ENCODE results near the gene DNMBP. TPM values are rescaled to one million over a fixed set of nuclear protein-coding genes. Genes with fewer than 3 reads are reported as not detected.
"Not testable (repeated sequence)": the region's sequence is repeated elsewhere in the genome, so short reads cannot be mapped to it uniquely, and the experiment has no call there.

The DNMBP gene
- total RNA-seq, 2 experiments from 2014 or later = 2.0 to 2.4 TPM

GRCh38 chr10:99995269-99995668 lies 14.5 kb downstream of the DNMBP start:
- ChIA-PET CTCF (no interaction called here), POLR2A (no interaction called here)

- POLR2A ChIA-PET = interaction anchor here (0.5 to 0.6 kb wide), 2 partner anchors 14 to 256 kb away, joined by 4 to 5 read pairs; no protein-coding TSS in a partner anchor
- CTCF ChIA-PET = no interaction called here
These were observed 14.9 kb downstream of the DNMBP start for GRCh38 chr10:99994801-99995200.

- POLR2A ChIA-PET = interaction anchor here (0.5 to 0.6 kb wide), 2 partner anchors 14 to 257 kb away, joined by 4 to 5 read pairs; no protein-coding TSS in a partner anchor
These were observed 15.8 kb downstream of the DNMBP start for GRCh38 chr10:99993701-99994689.

GRCh38 chr10:99985637-99986036 lies 24.1 kb downstream of the DNMBP start:
- POLR2A ChIA-PET = not testable (repeated sequence)
- CTCF ChIA-PET = interaction anchor here (0.6 kb wide), 1 partner anchor 1784 kb away, joined by 4 read pairs; no protein-coding TSS in a partner anchor

More at GRCh38 chr10:99993701-99994689, 15.8 kb downstream of the DNMBP start:
- CTCF ChIA-PET = no interaction called here

DNA sequence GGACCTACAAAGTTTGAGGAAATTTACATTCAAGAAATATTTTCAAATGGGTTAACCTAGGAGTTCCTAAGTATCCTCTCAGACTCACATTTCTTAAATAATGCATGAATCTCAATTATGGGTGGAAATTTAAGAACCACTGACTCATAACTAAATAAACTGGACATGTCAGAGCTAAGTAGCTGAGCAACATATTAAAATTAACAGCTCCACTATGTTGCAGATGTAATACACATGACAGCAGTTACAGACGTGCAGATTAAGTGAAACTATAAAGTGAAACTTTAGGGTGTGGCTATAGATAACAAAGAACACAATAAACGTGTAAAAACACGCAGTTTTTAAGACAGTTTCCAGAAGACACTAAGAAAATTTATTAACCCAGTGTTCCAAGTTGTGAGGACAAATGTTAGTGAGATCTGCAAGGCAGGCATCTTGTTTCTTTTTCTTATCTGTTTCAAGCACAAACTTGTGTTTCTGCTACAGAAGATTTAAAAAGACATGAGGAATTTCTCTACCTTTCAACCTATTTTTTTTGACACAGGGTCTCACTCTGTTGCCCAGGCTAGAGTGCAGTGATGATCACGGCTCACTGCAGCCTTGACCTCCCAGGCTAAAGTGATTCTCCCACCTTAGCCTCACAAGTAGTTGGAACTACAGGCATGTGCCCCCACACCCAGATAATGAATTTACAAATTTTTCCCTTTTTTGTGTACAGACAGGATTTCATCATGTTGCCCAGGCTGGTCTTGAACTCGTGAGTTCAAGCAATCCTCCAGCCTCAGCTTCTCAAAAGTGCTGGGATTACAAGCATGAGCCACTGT lies 25.3 kb downstream of the DNMBP start:
- CTCF ChIA-PET = no interaction called here
- POLR2A ChIA-PET = no interaction called here

DNA sequence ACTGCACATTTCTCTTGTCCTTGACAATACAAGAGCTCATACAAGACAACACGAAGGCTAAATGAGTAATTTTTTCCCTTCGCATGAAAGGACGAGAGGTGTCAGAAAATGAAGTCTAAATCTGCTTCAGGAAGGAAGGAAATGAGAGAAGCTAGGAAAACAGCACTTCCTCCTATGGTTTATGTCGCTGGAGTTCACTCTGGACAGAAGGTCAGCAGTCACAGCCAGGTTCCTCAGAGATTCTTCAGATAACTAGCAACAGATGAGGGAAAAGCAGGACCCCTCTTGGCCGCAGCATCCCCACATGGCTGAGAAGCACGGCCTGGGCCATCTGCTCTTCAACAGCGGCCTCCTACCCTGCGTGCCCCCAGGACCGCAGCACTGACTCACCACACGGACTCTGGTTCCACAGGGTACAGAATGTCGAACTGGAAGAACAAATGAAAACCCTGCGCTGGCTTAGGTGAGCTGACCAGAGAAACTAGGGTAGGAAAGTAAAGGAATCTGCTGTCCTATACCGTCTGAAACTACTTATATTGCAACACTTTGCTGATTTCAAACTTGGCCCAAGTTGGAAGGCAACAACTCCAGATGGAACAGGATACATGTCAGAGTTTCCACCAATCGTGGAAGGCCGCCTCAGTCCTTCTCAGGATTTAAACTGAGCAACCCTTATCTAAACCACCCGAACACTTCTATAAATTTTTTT lies 26.3 kb downstream of the DNMBP start:
- POLR2A ChIA-PET = no interaction called here

GRCh38 chr10:99982728-99983127 lies 27.0 kb downstream of the DNMBP start:
- POLR2A ChIA-PET = no interaction called here
- CTCF ChIA-PET = interaction anchor here (0.7 to 1.2 kb wide), 2 partner anchors 16 to 1908 kb away, joined by 3 to 4 read pairs; no protein-coding TSS in a partner anchor

More for the DNA sequence above, 26.3 kb downstream of the DNMBP start:
- CTCF ChIA-PET = interaction anchor here (0.7 kb wide), 1 partner anchor 1909 kb away, joined by 3 read pairs; no protein-coding TSS in a partner anchor

DNA sequence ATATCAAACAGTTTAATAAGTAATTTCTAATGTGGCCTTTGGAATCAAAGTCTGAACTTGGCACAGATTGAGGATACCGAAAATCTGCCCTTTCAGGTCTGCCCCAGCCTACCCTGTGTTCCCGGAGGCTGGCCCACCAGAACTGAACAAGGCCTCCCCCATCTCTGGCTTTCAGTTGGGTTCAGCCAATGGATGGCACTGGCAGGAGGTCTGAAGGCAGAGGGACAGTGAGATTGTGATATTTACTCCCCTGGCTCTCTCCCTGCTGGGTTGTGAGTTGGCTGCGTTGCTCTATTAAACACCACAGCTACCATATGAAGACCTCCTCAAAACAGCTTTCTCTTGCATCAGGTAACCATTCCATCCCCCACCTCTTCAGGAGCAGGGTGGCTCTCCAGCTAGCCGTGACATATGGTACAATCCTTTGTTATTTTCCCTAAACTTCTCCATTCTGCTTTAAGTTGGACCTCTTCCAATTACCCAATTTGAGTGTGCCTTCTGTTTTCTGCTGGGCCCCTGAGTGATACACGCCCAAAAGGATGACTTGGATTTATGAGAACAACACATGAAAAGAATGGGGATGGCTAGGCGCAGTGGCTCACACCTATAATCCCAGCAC lies 28.1 kb downstream of the DNMBP start:
- CTCF ChIA-PET = interaction anchor here (1.2 kb wide), 1 partner anchor 15 kb away, joined by 4 read pairs; no protein-coding TSS in a partner anchor

DNA sequence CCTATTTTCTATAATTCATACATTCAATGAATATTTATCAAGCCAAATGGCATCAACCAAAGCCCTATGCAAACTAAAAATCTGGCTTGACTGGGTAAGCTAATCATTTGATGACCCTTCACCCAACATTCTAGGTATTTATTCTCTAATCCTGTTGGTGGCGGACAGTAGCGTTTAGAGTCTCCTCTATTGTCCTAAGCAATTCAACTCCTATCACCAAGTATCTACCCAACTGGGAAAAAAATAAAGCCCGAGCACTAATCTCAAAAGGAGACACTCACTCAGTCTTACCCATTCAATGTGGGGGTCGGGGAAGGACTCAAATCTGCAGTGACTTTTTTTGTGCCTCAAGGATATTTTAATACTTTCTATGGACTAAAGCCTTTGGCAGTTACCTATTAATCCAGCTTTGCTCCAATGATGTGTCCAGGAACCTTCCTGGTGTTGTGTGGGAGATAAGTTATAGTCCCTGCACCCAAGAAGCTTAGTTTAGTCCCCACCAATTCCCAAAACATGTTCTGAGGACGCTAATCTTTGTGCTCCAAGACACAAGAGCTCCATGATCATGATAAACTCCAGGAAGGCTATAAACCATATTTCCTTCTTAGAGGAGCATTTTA lies 30.6 kb downstream of the DNMBP start:
- ChIA-PET CTCF (no interaction called here), POLR2A (no interaction called here)

More for the DNA sequence above, 28.1 kb downstream of the DNMBP start:
- POLR2A ChIA-PET = no interaction called here

DNA sequence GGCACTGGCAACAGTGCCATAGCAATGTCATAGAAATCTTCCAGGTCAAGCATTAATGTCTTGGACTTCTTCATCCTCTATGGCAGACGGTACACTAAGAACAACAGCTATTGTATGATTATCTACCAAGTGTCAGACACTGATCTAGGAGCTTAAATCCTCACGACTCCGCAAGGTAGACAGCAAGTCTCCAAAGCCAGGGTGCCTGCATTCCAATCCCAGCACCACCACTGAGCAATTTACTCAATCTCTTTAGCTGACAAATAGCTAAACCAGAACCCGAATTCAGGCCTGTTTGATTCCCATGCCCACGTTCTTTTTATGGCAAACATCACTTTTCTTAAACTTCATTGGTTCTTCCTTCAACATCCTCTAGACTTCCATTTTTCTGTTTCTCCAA lies 31.8 kb downstream of the DNMBP start:
- POLR2A ChIA-PET = no interaction called here
- CTCF ChIA-PET = no interaction called here

DNA sequence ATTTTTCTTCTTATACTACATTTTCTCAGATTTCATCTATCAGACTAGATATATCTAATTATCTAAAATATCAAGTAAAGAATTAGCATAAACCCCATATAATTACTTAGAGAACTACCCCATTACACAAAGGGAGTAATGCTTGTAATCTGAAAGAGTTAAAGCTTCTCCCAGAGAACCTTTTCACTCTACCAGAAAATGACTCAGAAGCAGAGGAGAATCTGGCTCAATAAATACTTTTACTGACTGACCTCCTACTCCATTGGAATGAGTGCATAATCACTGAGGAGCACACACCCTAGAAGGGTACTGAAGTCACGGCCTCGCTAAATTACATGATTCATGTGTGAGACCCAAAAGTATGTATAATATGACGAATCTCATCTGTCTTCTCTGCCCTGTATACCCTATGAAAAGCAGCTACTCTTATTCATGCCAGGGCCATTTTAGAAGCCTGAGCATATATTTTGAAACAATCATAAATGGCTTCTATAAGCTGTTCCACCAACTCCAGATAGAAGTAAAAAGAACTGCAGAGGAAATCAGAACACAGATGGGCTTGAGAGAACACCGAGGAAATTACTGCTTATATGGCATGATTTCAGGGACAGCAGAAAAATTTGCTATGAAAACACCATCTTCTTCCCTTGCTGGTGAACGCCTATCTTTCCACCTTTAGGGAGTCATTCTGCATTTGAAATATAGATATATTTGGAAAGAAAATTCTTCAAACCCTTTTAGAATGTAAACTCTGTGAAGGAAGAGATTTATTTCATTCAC lies 32.7 kb downstream of the DNMBP start:
- CTCF ChIA-PET = interaction anchor here (1.4 kb wide), 1 partner anchor 12 kb away, joined by 3 read pairs; no protein-coding TSS in a partner anchor
- POLR2A ChIA-PET = no interaction called here

GRCh38 chr10:99975942-99976809 lies 33.6 kb downstream of the DNMBP start:
- ChIA-PET POLR2A (no interaction called here), CTCF (interaction anchor here (1.4 kb wide), 1 partner anchor 11 kb away, joined by 3 read pairs; no protein-coding TSS in a partner anchor)

DNA sequence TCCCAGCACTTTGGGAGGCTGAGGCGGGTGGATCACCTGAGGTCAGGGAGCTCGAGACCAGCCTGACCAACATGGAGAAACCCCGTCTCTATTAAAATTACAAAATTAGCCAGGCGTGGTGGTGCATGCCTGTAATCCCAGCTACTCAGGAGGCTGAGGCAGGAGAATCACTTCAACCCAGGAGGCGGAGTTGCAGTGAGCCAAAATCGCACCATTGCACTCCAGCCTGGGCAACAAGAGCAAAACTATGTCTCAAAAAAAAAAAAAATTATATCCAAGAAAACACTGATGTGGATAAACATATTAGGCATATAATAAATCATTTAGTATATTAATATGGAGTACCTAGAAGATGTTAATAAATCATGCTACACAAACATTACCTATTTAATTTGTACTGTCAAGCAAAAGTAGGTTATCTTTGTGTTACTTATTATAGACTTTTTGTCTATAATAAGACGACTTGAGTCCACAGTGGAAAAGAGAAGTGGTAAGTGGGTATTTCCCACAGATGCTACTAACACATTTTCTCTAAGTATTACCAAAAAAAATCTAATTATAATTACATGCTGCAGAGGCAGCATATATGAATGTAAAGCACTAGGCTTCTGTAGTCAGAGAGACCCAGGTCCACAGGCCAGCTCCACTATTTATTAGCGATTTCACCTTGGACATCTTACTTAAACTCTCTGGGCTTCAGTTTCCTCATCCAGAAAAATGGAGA lies 34.5 kb downstream of the DNMBP start:
- POLR2A ChIA-PET = no interaction called here
- CTCF ChIA-PET = no interaction called here

GRCh38 chr10:99973190-99973589 lies 36.6 kb downstream of the DNMBP start:
- ChIA-PET CTCF (no interaction called here), POLR2A (no interaction called here)

DNA sequence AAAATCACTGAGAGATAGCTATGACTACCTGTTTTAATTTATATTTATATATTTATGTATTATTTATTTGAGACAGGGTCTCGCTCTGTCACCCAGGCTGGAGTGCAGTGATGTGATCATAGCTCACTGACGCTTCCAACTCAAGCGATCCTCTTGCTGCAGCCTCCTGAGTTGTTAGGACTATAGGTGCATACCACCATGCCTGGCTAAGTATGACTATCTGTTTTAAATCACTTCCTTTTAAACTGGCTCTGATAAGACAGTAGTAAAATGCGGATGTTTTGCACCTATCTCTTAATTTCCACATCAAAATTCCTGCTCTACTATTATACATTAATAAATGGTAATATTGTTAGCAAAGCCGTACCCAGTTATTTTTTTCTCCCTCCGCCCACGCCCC lies 41.8 kb downstream of the DNMBP start:
- ChIA-PET CTCF (interaction anchor here (1.1 kb wide), 1 partner anchor 33 kb away, joined by 4 read pairs; no protein-coding TSS in a partner anchor), POLR2A (no interaction called here)

DNA sequence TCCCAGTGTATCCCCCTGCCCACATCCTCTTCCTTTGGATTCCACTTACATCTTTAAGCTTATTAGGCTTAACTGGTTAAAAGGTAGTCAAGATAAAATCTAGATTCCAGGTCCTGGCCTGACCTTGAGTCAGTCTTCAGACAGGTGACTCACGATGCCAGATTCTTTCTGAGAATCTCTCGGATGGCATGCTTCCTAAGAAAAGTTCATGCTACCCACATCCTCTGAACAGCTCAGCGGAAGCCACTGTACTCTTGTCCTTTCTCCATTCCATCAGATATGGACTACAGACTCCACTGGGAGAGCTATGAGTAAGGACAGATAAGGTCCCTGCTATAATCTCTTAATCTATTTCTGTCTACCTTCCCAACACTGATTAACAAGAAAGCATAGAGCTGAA lies 43.4 kb downstream of the DNMBP start:
- CTCF ChIA-PET = interaction anchor here (1.2 kb wide), 1 partner anchor 16 kb away, joined by 4 read pairs; no protein-coding TSS in a partner anchor
- POLR2A ChIA-PET = no interaction called here
